ENCODE data around the gene JMJD1C.
"Not testable (repeated sequence)": the region's sequence is repeated elsewhere in the genome, so short reads cannot be mapped to it uniquely, and the experiment has no call there.

- TF ChIP-seq CTCF (conservative IDR thresholded peaks at IDR 0.05; ENCODE audit: low read length); EZH2phosphoT487 (IDR thresholded peaks at IDR 0.05; ENCODE audit: borderline replicate concordance, low read depth, low read length): not testable (repeated sequence)
Measured at GRCh38 chr10:63292847-63293246, 172.9 kb downstream of the JMJD1C start.
